Epithelial cell of proximal tubule (primary cell): Measurements from ENCODE around the gene ANKHD1. TPM values are rescaled to one million over a fixed set of nuclear protein-coding genes. Genes with fewer than 3 reads are reported as not detected.
"Not testable (repeated sequence)": the region's sequence is repeated elsewhere in the genome, so short reads cannot be mapped to it uniquely, and the experiment has no call there.

Experiments used
- DNase-seq: peaks from one replicate; pipeline ENCODE4 v3.0.0-alpha.2; 2011; ENCODE audit warnings: low read depth
- H3K4me3 ChIP-seq: 2 replicates; pipeline ENCODE4 v1.5.1; 2011; ENCODE audit warnings: low read depth, mild to moderate bottlenecking, low read length
- total RNA-seq: library from RNA; depleted of rRNA; stranded (reverse); fragments of >200 nt; gene quantifications from 2 replicates; pipeline ENCODE4 v1.2.3, GENCODE V29; 2015
- TF ChIP-seq, protein P1 (sequence below): conservative IDR thresholded peaks from 2 replicates; pipeline ENCODE4 v1.5.1; 2012; ENCODE audit warnings: low read depth, mild to moderate bottlenecking, low read length

Gene ANKHD1
- total RNA-seq, 1 donor from 2014 or later, result 32.6 TPM

DNA sequence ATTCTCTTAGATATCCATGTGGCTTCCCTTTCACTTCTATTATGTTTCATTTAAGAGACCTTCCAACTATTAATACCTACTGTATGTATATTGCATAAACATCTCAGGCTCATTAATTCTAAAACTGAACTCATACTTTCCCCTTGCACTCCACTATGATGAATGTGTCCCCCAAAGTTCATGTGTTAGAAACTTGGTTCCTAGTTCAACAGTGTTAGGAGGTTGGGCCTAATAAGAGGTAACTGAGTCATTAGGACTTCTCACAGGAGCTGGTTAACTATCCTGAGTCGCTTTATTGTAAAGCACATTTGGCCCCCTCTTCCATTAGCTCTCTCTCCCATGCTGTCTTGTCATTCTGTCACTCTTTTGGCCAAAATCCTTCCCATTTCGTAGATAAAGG, 22.0 kb downstream of the ANKHD1 start:
- no peak for DNase-seq
- TF ChIP-seq, protein P1, sequence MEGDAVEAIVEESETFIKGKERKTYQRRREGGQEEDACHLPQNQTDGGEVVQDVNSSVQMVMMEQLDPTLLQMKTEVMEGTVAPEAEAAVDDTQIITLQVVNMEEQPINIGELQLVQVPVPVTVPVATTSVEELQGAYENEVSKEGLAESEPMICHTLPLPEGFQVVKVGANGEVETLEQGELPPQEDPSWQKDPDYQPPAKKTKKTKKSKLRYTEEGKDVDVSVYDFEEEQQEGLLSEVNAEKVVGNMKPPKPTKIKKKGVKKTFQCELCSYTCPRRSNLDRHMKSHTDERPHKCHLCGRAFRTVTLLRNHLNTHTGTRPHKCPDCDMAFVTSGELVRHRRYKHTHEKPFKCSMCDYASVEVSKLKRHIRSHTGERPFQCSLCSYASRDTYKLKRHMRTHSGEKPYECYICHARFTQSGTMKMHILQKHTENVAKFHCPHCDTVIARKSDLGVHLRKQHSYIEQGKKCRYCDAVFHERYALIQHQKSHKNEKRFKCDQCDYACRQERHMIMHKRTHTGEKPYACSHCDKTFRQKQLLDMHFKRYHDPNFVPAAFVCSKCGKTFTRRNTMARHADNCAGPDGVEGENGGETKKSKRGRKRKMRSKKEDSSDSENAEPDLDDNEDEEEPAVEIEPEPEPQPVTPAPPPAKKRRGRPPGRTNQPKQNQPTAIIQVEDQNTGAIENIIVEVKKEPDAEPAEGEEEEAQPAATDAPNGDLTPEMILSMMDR, result no peak
- no peak overlapping the region for H3K4me3 ChIP-seq

DNA sequence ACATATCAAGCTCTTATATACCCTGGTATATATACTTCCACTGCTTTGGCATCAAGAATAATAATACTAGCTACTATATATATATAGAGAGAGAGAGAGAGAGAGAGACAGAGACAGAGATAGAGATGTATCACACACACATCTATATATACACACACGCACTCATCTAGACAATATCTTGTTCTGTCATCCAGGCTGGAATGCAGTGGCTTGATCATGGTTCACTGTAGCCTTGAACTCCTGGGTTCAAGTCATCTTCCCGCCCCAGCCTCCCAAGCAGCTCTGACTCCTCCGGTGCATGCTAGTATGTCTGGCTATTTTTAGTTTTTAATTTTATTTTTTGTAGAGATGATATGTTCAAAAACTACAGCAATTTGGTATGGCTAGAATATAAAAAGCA, 22.5 kb downstream of the ANKHD1 start:
- no peak overlapping the region for H3K4me3 ChIP-seq
- DNase-seq, result no peak
- TF ChIP-seq, protein P1, result no peak

DNA sequence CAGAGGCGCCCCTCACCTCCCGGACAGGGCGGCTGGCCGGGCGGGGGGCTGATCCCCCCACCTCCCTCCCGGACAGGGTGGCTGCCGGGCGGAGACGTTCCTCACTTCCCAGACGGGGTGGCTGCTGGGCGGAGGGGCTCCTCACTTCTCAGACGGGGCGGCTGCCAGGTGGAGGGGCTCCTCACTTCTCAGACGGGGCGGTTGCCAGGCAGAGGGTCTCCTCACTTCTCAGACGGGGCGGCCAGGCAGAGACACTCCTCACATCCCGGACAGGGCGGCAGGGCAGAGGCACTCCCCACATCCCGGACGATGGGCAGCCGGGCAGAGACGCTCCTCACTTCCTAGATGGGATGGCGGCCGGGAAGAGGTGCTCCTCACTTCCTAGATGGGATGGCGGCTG, 26.1 kb downstream of the ANKHD1 start:
- not testable (repeated sequence) for H3K4me3 ChIP-seq, DNase-seq

DNA sequence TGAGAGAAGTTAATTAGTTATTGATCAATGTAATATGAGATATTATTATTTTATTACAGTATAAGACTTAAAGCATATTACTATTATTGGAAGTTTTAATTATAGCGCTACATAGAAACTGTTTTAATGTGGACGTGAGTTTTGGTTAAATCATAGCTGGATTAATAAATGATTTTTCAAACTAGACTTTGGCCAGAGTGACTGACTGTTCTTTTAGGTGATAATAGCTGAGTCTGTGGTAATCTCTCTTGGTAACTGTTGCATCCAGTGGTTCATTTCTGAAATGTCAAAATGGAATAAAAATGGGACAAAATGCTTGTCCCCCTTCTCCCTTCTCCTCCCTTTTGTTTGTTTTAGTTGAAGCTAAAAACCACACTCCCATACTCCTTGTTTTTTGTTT, 28.1 kb downstream of the ANKHD1 start:
- H3K4me3 ChIP-seq, result no peak overlapping the region
- TF ChIP-seq, protein P1, result no peak
- DNase-seq, result no peak

DNA sequence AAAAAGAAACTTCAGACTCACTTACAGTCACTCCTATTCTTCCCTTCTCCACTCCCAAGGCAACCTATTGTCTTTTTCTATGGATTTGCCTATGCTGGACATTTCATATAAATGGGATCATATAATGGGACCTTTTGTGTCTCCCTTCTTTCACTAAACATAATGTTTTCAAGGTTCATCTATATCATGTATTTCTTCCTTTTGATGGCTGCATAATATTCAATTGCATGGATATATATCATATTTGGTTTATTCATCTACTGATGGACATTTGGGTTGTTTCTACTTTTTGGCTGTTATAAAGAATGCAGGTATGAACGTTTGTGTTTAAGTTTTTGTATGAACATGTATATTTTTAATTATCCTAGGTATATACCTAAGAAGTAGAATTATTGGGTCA, 30.6 kb downstream of the ANKHD1 start:
- TF ChIP-seq, protein P1, result no peak
- H3K4me3 ChIP-seq, result no peak overlapping the region

DNA sequence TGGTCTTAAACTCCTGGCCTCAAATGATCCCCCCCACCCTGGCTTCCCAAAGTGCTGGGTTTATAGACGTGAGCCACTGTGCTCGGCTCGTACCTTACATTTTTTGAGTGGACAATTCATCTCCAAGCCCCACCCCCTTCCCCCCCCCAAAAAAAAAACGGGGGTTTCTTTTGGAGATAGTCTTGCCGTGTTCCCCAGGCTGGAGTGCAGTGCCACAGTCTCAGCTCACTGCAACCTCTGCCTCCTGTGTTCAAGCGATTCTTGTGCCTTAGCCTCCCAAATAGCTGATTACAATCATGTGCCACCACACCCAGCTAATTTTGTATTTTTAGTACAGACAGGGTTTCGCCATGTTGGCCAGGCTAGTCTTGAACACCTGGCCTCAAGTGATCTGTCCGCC, 31.3 kb downstream of the ANKHD1 start:
- TF ChIP-seq, protein P1, result no peak

More for the DNA sequence above, 30.6 kb downstream of the ANKHD1 start:
- no peak for DNase-seq

DNA sequence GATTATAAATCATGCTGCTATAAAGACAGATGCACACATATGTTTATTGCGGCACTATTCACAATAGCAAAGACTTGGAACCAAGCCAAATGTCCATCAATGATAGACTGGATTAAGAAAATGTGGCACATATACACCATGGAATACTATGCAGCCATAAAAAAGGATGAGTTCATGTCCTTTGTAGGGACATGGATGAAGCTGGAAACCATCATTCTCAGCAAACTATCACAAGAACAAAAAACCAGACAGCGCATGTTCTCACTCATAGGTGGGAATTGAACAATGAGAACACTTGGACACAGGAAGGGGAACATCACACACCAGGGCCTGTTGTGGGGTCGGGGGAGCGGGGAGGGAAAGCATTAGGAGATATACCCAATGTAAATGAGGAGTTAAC, 55.7 kb downstream of the ANKHD1 start:
- not testable (repeated sequence) for DNase-seq

More for the DNA sequence above, 31.3 kb downstream of the ANKHD1 start:
- DNase-seq, result no peak
- no peak overlapping the region for H3K4me3 ChIP-seq

DNA sequence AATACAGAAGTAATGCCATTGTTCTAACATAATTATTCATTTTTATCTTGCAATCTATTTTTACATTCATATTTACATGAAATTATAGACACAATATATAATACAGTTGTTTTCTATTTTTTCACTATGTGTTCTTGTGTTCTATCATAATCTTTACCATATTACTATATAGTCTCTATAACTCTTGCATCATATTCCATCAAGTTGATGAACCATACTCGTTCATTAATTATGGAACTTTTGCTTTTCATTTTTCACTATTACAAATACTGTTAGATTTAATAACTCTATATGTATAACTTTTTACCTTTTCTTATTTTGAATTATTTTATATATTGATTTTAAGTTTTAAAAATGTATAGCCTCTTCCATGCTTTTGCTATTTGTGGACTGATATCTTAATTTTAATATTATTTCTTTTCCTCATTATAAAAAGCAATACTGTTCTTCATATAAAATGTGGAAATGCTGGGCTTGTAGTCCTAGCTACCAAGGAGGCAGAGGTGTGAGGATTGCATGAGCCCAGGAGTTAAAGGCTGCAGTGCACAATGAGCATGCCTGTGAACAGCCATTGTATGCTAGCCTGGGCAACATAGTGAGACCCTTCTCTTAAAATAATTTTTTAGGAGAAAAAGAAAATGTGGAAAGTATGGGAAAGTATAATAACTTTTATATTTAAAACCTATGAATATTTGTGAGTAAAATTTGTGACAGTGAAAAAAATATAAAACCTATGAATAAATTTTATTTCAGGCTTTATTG, 65.5 kb downstream of the ANKHD1 start:
- no peak for DNase-seq
- TF ChIP-seq, protein P1, result no peak
- no peak overlapping the region for H3K4me3 ChIP-seq

More for the DNA sequence above, 55.7 kb downstream of the ANKHD1 start:
- H3K4me3 ChIP-seq, result not testable (repeated sequence)
